OCI-LY7 (cell line): Measurements from ENCODE around the gene CERS1. TPM values are rescaled to one million over a fixed set of nuclear protein-coding genes. Genes with fewer than 3 reads are reported as not detected.

Source experiments
- BruUV-seq: library from RNA; stranded (reverse); fragments of 400-500 nt; replicated peaks from 2 replicates; lab custom pipeline; 2021; lab: Mats Ljungman, UMichigan
- CTCF ChIA-PET: fragments of 300-600 bp; sonication (Branson Sonifier 250); formaldehyde crosslinking; loops from one replicate; lab custom pipeline; 2022; ENCODE audit warnings: antibody characterized with exemption; ENCODE audit not compliant: unreplicated experiment; lab: Charles Lee
- POLR2A ChIA-PET: fragments of 300-600 bp; sonication (Branson Sonifier 250); formaldehyde crosslinking; loops from one replicate; lab custom pipeline; 2022; ENCODE audit warnings: antibody characterized with exemption; lab: Charles Lee
- DNase-seq: peaks from one replicate; pipeline ENCODE4 v3.0.0-alpha.2; 2015; ENCODE audit warnings: low spot score
- H2AFZ ChIP-seq: fragments of 200-600 bp; sonication (generic), shearing (Covaris generic); 2 replicates; pipeline ENCODE4 v1.6.1; 2014; ENCODE audit warnings: mild to moderate bottlenecking, antibody characterized with exemption, low read length, moderate library complexity
- H3K27ac ChIP-seq: fragments of 200-600 bp; sonication (generic); 2 replicates; pipeline ENCODE4 v1.5.1; 2014; ENCODE audit warnings: mixed run types, low read depth, mild to moderate bottlenecking, moderate library complexity, low read length, inconsistent platforms; ENCODE audit not compliant: poor library complexity, severe bottlenecking
- H3K36me3 ChIP-seq: fragments of 200-600 bp; sonication (generic); 2 replicates; pipeline ENCODE4 v1.6.1; 2014; ENCODE audit warnings: mild to moderate bottlenecking, antibody characterized with exemption, low read length, moderate library complexity, mixed read lengths; ENCODE audit not compliant: insufficient read depth
- H3K4me1 ChIP-seq: fragments of 200-600 bp; sonication (generic); 2 replicates; pipeline ENCODE4 v1.5.1; 2014; ENCODE audit warnings: mild to moderate bottlenecking, low read length; ENCODE audit not compliant: insufficient read depth, poor library complexity, severe bottlenecking
- H3K4me2 ChIP-seq: fragments of 200-600 bp; sonication (generic); 2 replicates; pipeline ENCODE4 v1.6.1; 2014; ENCODE audit warnings: mild to moderate bottlenecking, low read length
- H3K4me3 ChIP-seq: fragments of 200-600 bp; sonication (generic); 2 replicates; pipeline ENCODE4 v1.5.1; 2014; ENCODE audit warnings: mild to moderate bottlenecking, low read depth, low read length; ENCODE audit not compliant: poor library complexity, severe bottlenecking
- H3K79me2 ChIP-seq: fragments of 200-600 bp; sonication (generic); 2 replicates; pipeline ENCODE4 v1.6.1; 2016; ENCODE audit warnings: low read depth, mild to moderate bottlenecking, low read length, moderate library complexity, mixed read lengths; ENCODE audit not compliant: insufficient read depth
- H3K9me2 ChIP-seq: fragments of 200-600 bp; sonication (generic); 2 replicates; pipeline ENCODE4 v1.6.1; 2016; ENCODE audit warnings: mild to moderate bottlenecking, low read length, mixed read lengths; ENCODE audit not compliant: insufficient read depth
- H3K9me3 ChIP-seq: fragments of 200-600 bp; sonication (generic); 2 replicates; pipeline ENCODE4 v1.6.1; 2014; ENCODE audit warnings: mild to moderate bottlenecking, mixed run types, low read length, mixed read lengths
- H4K20me1 ChIP-seq: fragments of 200-600 bp; sonication (generic); 2 replicates; pipeline ENCODE4 v1.6.1; 2014; ENCODE audit warnings: mild to moderate bottlenecking, antibody characterized with exemption, low read length, moderate library complexity, mixed read lengths; ENCODE audit not compliant: insufficient read depth
- CTCF ChIP-seq: fragments of 200-600 bp; sonication (generic); conservative IDR thresholded peaks from 2 replicates; pipeline ENCODE4 v1.5.1; 2014; ENCODE audit warnings: mild to moderate bottlenecking, antibody characterized with exemption, low read length, moderate library complexity, mixed read lengths
- EZH2phosphoT487 ChIP-seq: fragments of 200-600 bp; sonication (generic); IDR thresholded peaks from 2 replicates; pipeline ENCODE4 v1.6.1; 2018; ENCODE audit warnings: low read depth, borderline replicate concordance, mild to moderate bottlenecking, mixed run types, antibody characterized with exemption, low read length, moderate library complexity, mixed read lengths
- intact Hi-C: fragments of 100-400 bp; cut with micrococcal nuclease; formaldehyde crosslinking; loops from one replicate; pipeline ENCODE4 v1.10.0; 2022; ENCODE audit not compliant: unreplicated experiment
- total RNA-seq, 2 experiments: library from RNA; depleted of rRNA in 1 of 2; stranded (reverse); fragments of >200 nt in 1 of 2; shearing (Covaris generic) in 1 of 2; gene quantifications; 2 replicates each; pipeline ENCODE4 v1.2.3, GENCODE V29; 2014 to 2022

The CERS1 gene
- total RNA-seq, 2 experiments from 2014 or later: 0.09 TPM; not detected in 1

GRCh38 chr19:18840288-18841267, 55.4 kb downstream of the CERS1 start:
- intact Hi-C loops: no loop called here
- BruUV-seq: no TSS peak

GRCh38 chr19:18839465-18840287, 56.3 kb downstream of the CERS1 start:
- no peak overlapping the region for H3K4me2 ChIP-seq
- no peak overlapping the region for H3K4me3 ChIP-seq
- peaks cover 100% of the 10 kb centered on the region for H3K79me2 ChIP-seq
- TF ChIP-seq CTCF (no peak), EZH2phosphoT487 (no peak)
- intact Hi-C loops: loop anchor here (10.0 kb wide), 1 partner anchor 415 kb away; no protein-coding TSS in a partner anchor
- H3K36me3 ChIP-seq: peaks cover 93% of the 10 kb centered on the region
- H3K9me2 ChIP-seq: no peaks in the 10 kb centered on the region
- ChIA-PET POLR2A (interaction anchor here (1.2 kb wide), 1 partner anchor 11 kb away, joined by 4 read pairs; no protein-coding TSS in a partner anchor), CTCF (no interaction called here)
- H3K4me1 ChIP-seq: peaks cover 10% of the 10 kb centered on the region
- H2AFZ ChIP-seq: no peak overlapping the region
- no TSS peak for BruUV-seq
- H3K9me3 ChIP-seq: no peaks in the 10 kb centered on the region
- peaks cover 40% of the 10 kb centered on the region for H4K20me1 ChIP-seq
- no peak for DNase-seq
- no peak overlapping the region for H3K27ac ChIP-seq

More at GRCh38 chr19:18840288-18841267, 55.4 kb downstream of the CERS1 start:
- Histone ChIP-seq H3K9me3 (no peaks in the 10 kb centered on the region), H3K79me2 (peaks cover 100% of the 10 kb centered on the region), H3K4me2 (no peak overlapping the region), H3K4me1 (peaks cover 4% of the 10 kb centered on the region), H3K36me3 (peaks cover 93% of the 10 kb centered on the region), H3K4me3 (no peak overlapping the region), H3K9me2 (no peaks in the 10 kb centered on the region), H3K27ac (no peak overlapping the region), H4K20me1 (peaks cover 35% of the 10 kb centered on the region), H2AFZ (no peak overlapping the region)
- POLR2A ChIA-PET: interaction anchor here (0.7 to 1.2 kb wide), 2 partner anchors 12 to 57 kb away, joined by 4 read pairs; no protein-coding TSS in a partner anchor
- DNase-seq: no peak
- no peak for TF ChIP-seq CTCF
- TF ChIP-seq EZH2phosphoT487: no peak
- CTCF ChIA-PET: no interaction called here
